HepG2 (cell line): ENCODE data around the gene C16orf54. TPM values are rescaled to one million over a fixed set of nuclear protein-coding genes. Genes with fewer than 3 reads are reported as not detected.

ENCODE experiments used
- ATAC-seq: fragments of 200-7000 bp; cut with Tn5 transposase; 3 replicates; pipeline ENCODE4 v1.9.1; 2020; ENCODE audit warnings: mild to moderate bottlenecking, moderate library complexity
- BruUV-seq: library from RNA; stranded (reverse); fragments of 400-500 nt; replicated peaks from 2 replicates; lab custom pipeline; 2021; lab: Mats Ljungman, UMichigan
- CTCF ChIA-PET: fragments of 300-600 bp; formaldehyde crosslinking; extraction: SDS; loops from one replicate; lab custom pipeline; 2021; ENCODE audit warnings: low total read pairs, inconsistent platforms, low intra/inter-chr PET ratio; lab: Yijun Ruan, JAX
- POLR2A ChIA-PET: fragments of 350-600 bp; sonication (Branson Sonifier 250); formaldehyde crosslinking; loops from one replicate; lab custom pipeline; 2020; ENCODE audit warnings: antibody characterized with exemption, inconsistent platforms; lab: Yijun Ruan, JAX
- DNase-seq: peaks from one replicate; pipeline ENCODE4 v3.0.0-alpha.2; 2015; ENCODE audit warnings: low spot score
- FAIRE-seq: peaks from 3 replicates; lab custom pipeline; 2011; peaks lifted over from hg19 to GRCh38; lab: Jason Lieb, UNC
- H2AFZ ChIP-seq: one replicate; pipeline ENCODE4 v1.6.1; 2011; ENCODE audit warnings: low read length, inconsistent platforms
- H3K27ac ChIP-seq: fragments of 300-600 bp; 3 replicates; pipeline ENCODE4 v1.8.0; 2011; ENCODE audit warnings: mixed run types, mild to moderate bottlenecking, mixed read lengths, low read length, inconsistent platforms; ENCODE audit not compliant: insufficient read depth; ENCODE audit errors: extremely low read length
- H3K27me3 ChIP-seq, 2 experiments: fragments of 200-600 bp in 1 of 2; 2 replicates in 1 of 2; 3 replicates in 1 of 2; pipeline versions ENCODE4 v1.6.0 to v1.8.0; 2011; ENCODE audit warnings: low read length in 2 of 2, mild to moderate bottlenecking in 2 of 2, moderate library complexity in 2 of 2, inconsistent platforms in 1 of 2; ENCODE audit not compliant: insufficient read depth in 2 of 2, control insufficient read depth in 1 of 2
- H3K36me3 ChIP-seq, 2 experiments: fragments of 200-600 bp in 1 of 2; replicated peaks in 1 of 2; 2 replicates in 1 of 2; 3 replicates in 1 of 2; pipeline versions ENCODE4 v1.5.1 to v1.8.0; 2011; ENCODE audit warnings: low read length in 2 of 2, inconsistent platforms in 1 of 2; ENCODE audit not compliant: insufficient read depth in 2 of 2, control insufficient read depth in 1 of 2
- H3K4me1 ChIP-seq: 2 replicates; pipeline ENCODE4 v1.5.1; 2012; ENCODE audit warnings: low read length, inconsistent platforms; ENCODE audit not compliant: insufficient read depth
- H3K4me2 ChIP-seq: 2 replicates; pipeline ENCODE4 v1.6.0; 2011; ENCODE audit warnings: low read depth, low read length, inconsistent platforms
- H3K4me3 ChIP-seq, 3 experiments: fragments of 200-600 bp in 1 of 3; sonication (generic), shearing (Covaris generic) in 1 of 3; replicated peaks in 1 of 3; 2 replicates each; pipeline ENCODE4 v1.5.1; 2011 to 2016; ENCODE audit warnings: low read length in 3 of 3, inconsistent platforms in 2 of 3, low read depth in 2 of 3, mild to moderate bottlenecking in 2 of 3, control low read depth in 1 of 3, mixed read lengths in 1 of 3; ENCODE audit not compliant: insufficient read depth in 1 of 3
- H3K79me2 ChIP-seq: one replicate; pipeline ENCODE4 v1.6.1; 2011; ENCODE audit warnings: low read length, inconsistent platforms; ENCODE audit not compliant: insufficient read depth
- H3K9ac ChIP-seq: 2 replicates; pipeline ENCODE4 v1.6.0; 2011; ENCODE audit warnings: mild to moderate bottlenecking, low read depth, low read length, inconsistent platforms; ENCODE audit not compliant: insufficient read depth
- H3K9me3 ChIP-seq: 2 replicates; pipeline ENCODE4 v1.5.1; 2012; ENCODE audit warnings: mild to moderate bottlenecking, low read length
- H4K20me1 ChIP-seq: 2 replicates; pipeline ENCODE4 v1.6.0; 2011; ENCODE audit warnings: inconsistent platforms, mild to moderate bottlenecking, low read length, moderate library complexity; ENCODE audit not compliant: insufficient read depth
- ATF7-NPFF ChIP-seq: sonication (generic); formaldehyde crosslinking; IDR thresholded peaks from 2 replicates; pipeline ENCODE4 v1.8.1; 2023; ENCODE audit warnings: mild to moderate bottlenecking, low read depth, missing genetic modification reagents, moderate library complexity
- HMGA1 ChIP-seq: sonication (generic); formaldehyde crosslinking; conservative IDR thresholded peaks from 2 replicates; pipeline ENCODE4 v1.4.0; 2020; ENCODE audit warnings: missing genetic modification reagents
- KDM5A ChIP-seq: fragments of 200-600 bp; sonication (generic); IDR thresholded peaks from 2 replicates; pipeline ENCODE4 v1.7.0; 2018; ENCODE audit warnings: antibody characterized with exemption, mild to moderate bottlenecking, low read length, borderline replicate concordance
- RERE ChIP-seq: IDR thresholded peaks from 2 replicates; pipeline ENCODE4 v1.6.1; 2016; ENCODE audit warnings: low read depth, missing genetic modification reagents, missing compliant biosample characterization
- XRCC5 ChIP-seq: fragments of 200-400 bp; formaldehyde crosslinking; optimal IDR thresholded peaks from 2 replicates; pipeline ENCODE3; 2017; ENCODE audit warnings: mild to moderate bottlenecking, low read length
- ZNF567 ChIP-seq: sonication (generic); formaldehyde crosslinking; IDR thresholded peaks from 2 replicates; pipeline ENCODE4 v1.8.1; 2023; ENCODE audit warnings: mild to moderate bottlenecking, missing genetic modification reagents, borderline replicate concordance
- WGBS: methylation state at CpG from one replicate; pipeline ENCODE4 v1.1.6; 2017; ENCODE audit warnings: low lambda C conversion rate; 5-methylcytosine and 5-hydroxymethylcytosine counted together
- in situ Hi-C: cut with HindIII; loops from 2 replicates; pipeline ENCODE4 v1.10.0; 2017; ENCODE audit warnings: low pct_unique_long_range_greater_than_20kb; ENCODE audit not compliant: extremely low pct_ligation_motif_present
- intact Hi-C: fragments of 100-400 bp; cut with micrococcal nuclease; formaldehyde crosslinking; loops from one replicate; pipeline ENCODE4 v1.10.0; 2022; ENCODE audit not compliant: unreplicated experiment
- polyA plus RNA-seq, 8 experiments: library from polyadenylated mRNA; depleted of rRNA in 3 of 8; stranded (reverse) in 7 of 8; unstranded in 1 of 8; fragments of >200 nt; fragmentation: Illumina TruSeq in 4 of 8; extraction: Trizol in 4 of 8; gene quantifications; 2 replicates each; pipeline versions ENCODE4 v1.2.1 to v1.2.3, GENCODE V29; 2011 to 2016; ENCODE audit warnings: low read depth in 4 of 8, missing spikeins in 1 of 8, mixed read lengths in 1 of 8; ENCODE audit not compliant: insufficient read depth in 1 of 8
- total RNA-seq, 5 experiments: library from RNA; depleted of rRNA; stranded (reverse); fragments of >200 nt; fragmentation: Illumina TruSeq; extraction: Trizol; gene quantifications; 2 replicates each; pipeline ENCODE4 v1.2.3, GENCODE V29; 2016; ENCODE audit warnings: low read depth in 1 of 5

The C16orf54 gene
- total and polyA plus RNA-seq, 2 of the 13 experiments (the other 11 are each of a cell fraction or from before 2014, with no cell fraction given) = not detected

GRCh38 chr16:29769507-29769906 lies 23.7 kb upstream of the C16orf54 start (continued):
- TF ChIP-seq RERE = no peak

GRCh38 chr16:29767062-29767461 lies 21.3 kb upstream of the C16orf54 start:
- ATAC-seq = no peak
- TF ChIP-seq ATF7-NPFF (CRISPR knock-in tag) (no peak), XRCC5 (no peak), HMGA1 (no peak), KDM5A (no peak), ZNF567 (CRISPR knock-in tag) (no peak)
- in situ Hi-C loops (no loop called here), intact Hi-C loops (no loop called here)
- Histone ChIP-seq H3K4me3 (no peak overlapping the region), H3K9ac (no peak overlapping the region), H3K79me2 (no peaks in the 10 kb centered on the region), H3K27ac (no peak overlapping the region), H3K4me2 (no peak overlapping the region), H3K9me3 (no peaks in the 10 kb centered on the region), H2AFZ (no peak overlapping the region), H3K27me3 (no peaks in the 10 kb centered on the region), H4K20me1 (no peaks in the 10 kb centered on the region), H3K4me1 (peaks cover 71% of the 10 kb centered on the region), H3K36me3 (no peaks in the 10 kb centered on the region)
- no peak for FAIRE-seq
- no peak for DNase-seq
- whole genome bisulfite sequencing = 93% methylated on average over 3 of the region's 3 CpGs
- no TSS peak for BruUV-seq
- ChIA-PET CTCF (no interaction called here), POLR2A (interaction anchor here (2.4 kb wide), 1 partner anchor 23 kb away, joined by 11 read pairs; the partner anchor contains the start of gene KIF22)
